Neutrophil (primary cell): ENCODE measurements around the gene PTPRN2.

Experiments
- H3K27ac ChIP-seq: fragments of 200-600 bp; sonication (generic); 2 replicates; pipeline ENCODE4 v1.5.1; 2016; ENCODE audit warnings: mild to moderate bottlenecking, moderate library complexity
- H3K27me3 ChIP-seq: fragments of 200-600 bp; sonication (generic); 2 replicates; pipeline ENCODE4 v1.6.0; 2016; ENCODE audit warnings: mild to moderate bottlenecking
- H3K36me3 ChIP-seq: fragments of 200-600 bp; sonication (generic); 2 replicates; pipeline ENCODE4 v1.5.1; 2017
- H3K4me1 ChIP-seq, 2 experiments: fragments of 200-600 bp in 1 of 2; sonication (generic) in 1 of 2; 1 replicate in 1 of 2; 2 replicates in 1 of 2; pipeline versions ENCODE4 v1.5.1 to v1.6.1; 2013 to 2016; ENCODE audit warnings: low read depth in 1 of 2, low read length in 1 of 2, mild to moderate bottlenecking in 1 of 2, moderate library complexity in 1 of 2; ENCODE audit not compliant: control insufficient read depth in 1 of 2, insufficient read depth in 1 of 2
- H3K4me3 ChIP-seq, 2 experiments: fragments of 200-600 bp in 1 of 2; sonication (generic) in 1 of 2; 1 replicate in 1 of 2; 2 replicates in 1 of 2; pipeline ENCODE4 v1.5.1; 2013 to 2016; ENCODE audit warnings: low read depth in 1 of 2, low read length in 1 of 2, mild to moderate bottlenecking in 1 of 2, moderate library complexity in 1 of 2
- H3K9me3 ChIP-seq: fragments of 200-600 bp; sonication (generic); 2 replicates; pipeline ENCODE4 v1.5.1; 2016
- CTCF ChIP-seq: fragments of 200-600 bp; sonication (generic); IDR thresholded peaks from 2 replicates; pipeline ENCODE4 v1.5.1; 2016; ENCODE audit warnings: antibody characterized with exemption

The PTPRN2 gene

GRCh38 chr7:158581440-158582088 lies 6.1 kb downstream of the PTPRN2 start:
- H3K4me3 ChIP-seq = no peak overlapping the region
- H3K27ac ChIP-seq = no peak overlapping the region
- TF ChIP-seq CTCF = no peak
- no peaks in the 10 kb centered on the region for H3K9me3 ChIP-seq
- H3K4me1 ChIP-seq = no peaks in the 10 kb centered on the region
- H3K27me3 ChIP-seq = peaks cover 32% of the 10 kb centered on the region
- no peaks in the 10 kb centered on the region for H3K36me3 ChIP-seq

GRCh38 chr7:158579662-158580646 lies 7.7 kb downstream of the PTPRN2 start:
- peaks cover 3 to 4% of the 10 kb centered on the region in 2 experiments for H3K4me1 ChIP-seq
- H3K9me3 ChIP-seq = no peaks in the 10 kb centered on the region
- no peak overlapping the region for H3K27ac ChIP-seq
- no peak overlapping the region for H3K4me3 ChIP-seq
- H3K36me3 ChIP-seq = no peaks in the 10 kb centered on the region
- peaks cover 16% of the 10 kb centered on the region for H3K27me3 ChIP-seq
- no peak for TF ChIP-seq CTCF

GRCh38 chr7:158576050-158576762 lies 11.4 kb downstream of the PTPRN2 start:
- H3K36me3 ChIP-seq = no peaks in the 10 kb centered on the region
- H3K4me1 ChIP-seq = peaks cover 3 to 4% of the 10 kb centered on the region in 2 experiments
- no peak overlapping the region for H3K4me3 ChIP-seq
- no peaks in the 10 kb centered on the region for H3K9me3 ChIP-seq
- peak overlapping the region; percentile 3 for H3K27ac ChIP-seq
- peaks cover 23% of the 10 kb centered on the region for H3K27me3 ChIP-seq
- no peak for TF ChIP-seq CTCF

- Histone ChIP-seq H3K4me1 (peaks cover 3 to 4% of the 10 kb centered on the region in 2 experiments), H3K4me3 (no peak overlapping the region), H3K36me3 (no peaks in the 10 kb centered on the region), H3K27me3 (peaks cover 41% of the 10 kb centered on the region), H3K27ac (no peak overlapping the region), H3K9me3 (no peaks in the 10 kb centered on the region)
- TF ChIP-seq CTCF = no peak
Observed at GRCh38 chr7:158574308-158575036, 13.2 kb downstream of the PTPRN2 start.

DNA sequence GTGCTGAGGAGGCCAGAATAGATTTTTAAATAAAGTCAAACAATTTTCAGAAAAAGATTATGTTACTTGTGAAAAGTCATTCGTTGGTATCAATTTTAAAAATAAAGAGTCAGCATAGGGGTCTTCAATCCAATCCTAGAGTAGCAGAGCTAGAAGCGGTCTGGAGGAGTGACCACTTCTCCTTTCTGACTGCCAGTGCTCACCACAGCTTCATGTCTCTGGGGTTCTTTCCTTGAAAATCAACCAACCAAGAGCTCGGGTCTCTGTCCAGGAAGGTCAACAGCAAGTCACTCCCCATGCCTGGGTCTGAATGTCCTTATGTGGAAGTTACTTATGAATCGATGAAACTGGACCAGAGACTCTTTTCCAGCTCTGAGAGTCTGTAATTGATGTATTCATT lies 14.3 kb downstream of the PTPRN2 start:
- Histone ChIP-seq H3K27me3 (peaks cover 52% of the 10 kb centered on the region), H3K27ac (no peak overlapping the region), H3K9me3 (no peaks in the 10 kb centered on the region), H3K4me3 (no peak overlapping the region), H3K4me1 (peaks cover 3 to 4% of the 10 kb centered on the region in 2 experiments), H3K36me3 (no peaks in the 10 kb centered on the region)
- TF ChIP-seq CTCF = no peak
